ENCODE data around the gene A1BG.
"Not testable (repeated sequence)": the region's sequence is repeated elsewhere in the genome, so short reads cannot be mapped to it uniquely, and the experiment has no call there.

The A1BG gene

DNA sequence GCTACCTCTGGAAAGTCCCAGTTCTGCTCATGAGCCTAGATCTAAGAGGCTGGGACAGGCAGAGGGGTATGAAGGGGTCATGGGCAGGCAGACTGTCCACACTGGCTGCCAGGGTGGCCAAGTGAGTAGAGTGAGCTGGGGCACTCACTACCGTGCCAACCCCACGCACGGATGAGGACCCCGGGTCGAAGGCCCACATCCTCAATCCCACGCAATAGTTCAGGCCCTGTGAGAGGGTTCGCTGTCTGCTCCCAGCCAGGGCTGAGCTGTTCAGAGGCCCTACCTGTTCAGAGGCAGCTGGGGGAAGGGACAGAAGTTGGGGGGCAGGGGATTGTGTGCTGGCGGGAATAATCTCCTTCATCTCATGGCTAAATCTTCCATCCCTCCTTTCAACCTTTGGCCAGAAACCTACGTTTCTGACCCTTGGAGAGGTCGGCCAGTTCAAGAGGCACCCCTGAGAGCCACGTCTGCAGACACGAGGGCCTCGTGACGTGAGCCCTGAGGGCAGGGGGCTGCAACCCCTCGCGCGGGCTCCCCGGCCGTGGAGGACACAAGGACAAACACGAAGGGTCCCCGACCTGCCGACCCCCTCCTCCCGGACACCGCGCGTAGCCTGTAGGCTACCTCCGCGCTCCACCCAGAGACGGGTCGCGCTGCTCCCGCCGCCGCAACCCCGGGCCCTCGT, 32.7 kb upstream of the A1BG start:
- DNase-seq: no peak

- no peak for DNase-seq
Observed at GRCh38 chr19:58385313-58385890, 32.1 kb upstream of the A1BG start.

- no peak for DNase-seq
Observed at GRCh38 chr19:58382997-58383603, 29.8 kb upstream of the A1BG start.

- no peak for DNase-seq
Observed at GRCh38 chr19:58381460-58382212, 28.3 kb upstream of the A1BG start.

DNA sequence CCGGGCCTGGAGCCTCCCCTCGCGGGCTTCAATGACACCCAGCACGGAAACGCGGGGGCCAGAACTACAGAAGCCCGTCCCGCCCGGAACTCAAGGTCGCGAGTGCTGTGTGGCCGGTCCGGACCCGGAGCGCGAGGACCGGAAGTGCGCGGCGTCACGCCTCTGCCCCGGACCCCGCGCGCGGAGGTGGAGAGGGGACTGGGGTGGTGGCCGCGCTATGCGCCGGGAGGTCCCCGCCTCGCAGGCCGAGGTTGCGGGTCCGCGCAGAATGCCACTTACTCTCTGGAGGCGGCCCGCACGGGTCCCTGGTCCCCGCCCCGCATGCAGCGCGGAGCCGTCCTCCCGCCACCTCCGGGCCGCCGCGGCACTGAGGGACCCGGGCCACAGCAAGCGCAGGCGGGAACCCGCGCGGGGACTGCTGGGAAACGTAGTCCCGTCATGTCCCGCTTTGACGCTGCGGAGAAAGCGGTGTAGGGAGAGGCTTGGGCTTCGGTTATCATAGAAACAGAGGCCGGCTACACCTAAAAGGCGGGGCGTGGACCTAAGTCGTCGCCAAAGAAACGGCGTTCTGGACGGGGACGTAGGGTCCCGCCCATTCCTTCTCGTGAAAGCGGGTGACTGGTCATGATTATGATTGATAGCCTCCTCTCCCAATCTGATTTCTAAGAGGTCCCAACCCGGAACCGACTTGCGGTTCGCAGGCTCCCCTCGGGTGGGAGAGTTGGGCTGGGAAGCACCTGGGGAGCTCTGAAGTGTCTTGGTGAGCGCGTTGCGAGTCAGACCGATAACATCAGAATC, 27.6 kb upstream of the A1BG start, which contains the start of gene ZNF837:
ZNF837 (minus strand) TSS at position 369 of the 798 bp plus-strand sequence. CDS start 11,698 bp downstream, outside the sequence.
- peak; percentile 100 for DNase-seq

DNA sequence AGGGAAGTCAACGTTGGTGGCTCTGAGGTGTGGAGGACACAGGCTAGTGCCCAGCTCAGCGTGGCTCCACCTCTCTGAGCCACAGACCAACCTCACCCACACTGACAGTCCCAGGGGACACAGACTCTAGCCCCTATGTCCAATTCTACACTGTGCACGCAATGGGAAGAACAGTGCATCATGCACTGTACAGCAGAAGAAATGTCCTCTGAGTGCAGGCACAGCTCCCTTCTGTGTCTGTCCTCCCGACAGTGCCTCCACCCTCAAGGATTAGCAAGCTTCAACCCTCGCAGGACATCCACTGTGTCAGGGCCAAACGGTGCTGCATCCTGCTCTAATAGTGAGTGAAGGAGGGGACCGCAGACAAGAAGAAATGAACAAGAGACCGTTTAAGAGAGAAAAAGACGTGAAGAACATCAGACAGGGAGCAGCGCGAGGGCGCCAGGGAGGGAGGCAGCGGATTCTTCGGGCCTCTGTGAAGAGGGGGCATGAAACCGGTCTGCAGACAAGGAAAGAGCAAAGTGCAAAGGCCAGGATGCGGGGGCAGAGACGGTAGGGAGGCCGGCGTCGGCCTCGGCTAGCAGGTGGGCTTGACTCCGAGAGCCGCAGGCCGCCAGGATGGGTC, 26.9 kb upstream of the A1BG start:
- DNase-seq: no peak

DNA sequence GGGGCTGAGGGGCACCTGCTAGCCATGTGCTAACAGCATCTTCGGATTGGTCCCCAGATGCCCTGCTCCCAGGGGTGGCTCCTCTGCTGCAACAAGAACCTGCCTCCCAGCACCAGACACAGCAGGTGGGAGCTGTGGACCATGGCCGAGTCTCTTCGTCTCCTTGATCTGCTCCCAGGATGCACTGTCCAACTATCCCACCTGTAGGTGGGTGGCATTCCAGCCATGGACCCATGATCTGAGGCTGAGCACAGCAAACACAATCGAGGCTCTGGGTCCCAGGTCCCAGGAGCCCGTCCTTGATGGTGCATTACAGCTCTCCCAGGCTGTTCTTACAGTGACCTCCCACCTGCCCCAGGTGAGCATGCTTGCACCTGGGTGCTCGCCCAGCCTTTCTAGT, 26.0 kb upstream of the A1BG start:
- DNase-seq: no peak

DNA sequence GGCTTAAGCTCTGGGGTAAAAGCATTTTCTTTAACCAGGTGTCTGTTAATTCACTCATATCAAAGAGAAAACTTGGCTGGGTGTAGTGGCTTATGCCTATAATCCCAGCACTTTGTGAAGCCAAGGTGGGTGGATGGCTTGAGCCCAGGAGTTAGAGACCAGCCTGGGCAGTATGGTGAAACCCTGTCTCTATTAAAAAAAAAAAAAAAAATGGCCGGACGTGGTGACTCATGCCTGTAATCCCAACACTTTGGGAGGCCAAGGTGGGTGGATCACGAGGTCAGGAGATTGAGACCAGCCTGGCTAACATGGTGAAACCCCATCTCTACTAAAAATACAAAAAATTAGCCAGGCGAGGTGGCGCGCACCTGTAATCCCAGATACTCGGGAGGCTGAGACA, 23.4 kb upstream of the A1BG start:
- not testable (repeated sequence) for DNase-seq

DNA sequence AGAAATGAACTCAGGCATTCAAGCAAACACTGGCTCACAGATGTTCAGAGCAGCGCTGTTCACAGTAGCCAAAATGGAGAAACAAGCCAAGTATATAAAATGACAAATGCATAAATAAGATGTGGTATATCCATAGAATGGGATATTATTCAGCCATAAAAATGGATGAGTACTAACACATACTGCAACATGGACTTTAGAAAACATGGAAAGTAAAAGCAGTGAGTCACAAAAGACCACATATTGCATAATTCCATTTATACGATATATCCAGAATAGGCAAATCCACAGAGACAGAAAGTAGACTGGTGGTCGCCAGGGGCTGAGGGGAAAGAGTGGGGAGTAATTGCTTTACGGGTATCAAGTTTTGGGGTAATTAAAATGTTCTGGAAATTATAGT, 20.9 kb upstream of the A1BG start:
- DNase-seq: no peak

DNA sequence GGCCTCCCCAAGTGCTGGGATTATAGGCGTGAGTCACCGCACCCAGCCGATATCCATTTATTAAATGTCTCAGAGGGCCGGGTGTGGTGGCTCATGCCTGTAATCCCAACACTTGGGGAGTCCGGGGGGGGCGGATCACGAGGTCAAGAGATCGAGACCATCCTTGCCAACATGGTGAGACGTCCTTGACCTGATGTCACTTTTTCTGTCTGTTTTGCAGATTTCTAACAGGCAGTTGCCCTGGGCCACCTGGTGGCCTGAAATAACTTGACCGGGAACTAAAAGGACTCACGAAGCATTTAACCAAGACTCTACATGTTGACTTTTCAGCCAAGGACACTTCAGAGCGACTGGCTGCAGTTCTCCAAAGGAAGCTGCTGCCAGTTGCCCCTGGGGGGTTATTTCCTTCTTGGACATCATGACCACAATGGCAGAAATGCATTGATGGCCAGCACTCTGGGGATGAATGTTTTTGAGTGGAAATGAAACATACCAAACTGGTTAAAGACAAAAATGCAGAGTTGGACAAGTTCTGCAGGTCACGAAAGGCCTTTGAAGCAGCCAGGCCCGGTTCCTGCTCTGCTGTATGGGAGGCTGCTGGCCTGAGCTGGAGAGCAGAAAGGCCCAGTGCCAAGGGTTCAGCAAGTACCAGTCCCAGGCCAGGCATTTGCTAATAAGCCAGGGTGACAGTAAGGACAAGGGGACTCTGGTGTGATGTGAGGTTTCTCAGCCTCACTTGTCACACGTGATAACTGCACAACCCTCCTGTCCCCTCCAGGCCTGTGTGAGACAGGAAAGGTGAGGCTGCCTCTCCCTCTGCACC, 19.2 kb upstream of the A1BG start:
- no peak for DNase-seq

- no peak for DNase-seq
Observed at GRCh38 chr19:58368561-58369360, 15.5 kb upstream of the A1BG start.

DNA sequence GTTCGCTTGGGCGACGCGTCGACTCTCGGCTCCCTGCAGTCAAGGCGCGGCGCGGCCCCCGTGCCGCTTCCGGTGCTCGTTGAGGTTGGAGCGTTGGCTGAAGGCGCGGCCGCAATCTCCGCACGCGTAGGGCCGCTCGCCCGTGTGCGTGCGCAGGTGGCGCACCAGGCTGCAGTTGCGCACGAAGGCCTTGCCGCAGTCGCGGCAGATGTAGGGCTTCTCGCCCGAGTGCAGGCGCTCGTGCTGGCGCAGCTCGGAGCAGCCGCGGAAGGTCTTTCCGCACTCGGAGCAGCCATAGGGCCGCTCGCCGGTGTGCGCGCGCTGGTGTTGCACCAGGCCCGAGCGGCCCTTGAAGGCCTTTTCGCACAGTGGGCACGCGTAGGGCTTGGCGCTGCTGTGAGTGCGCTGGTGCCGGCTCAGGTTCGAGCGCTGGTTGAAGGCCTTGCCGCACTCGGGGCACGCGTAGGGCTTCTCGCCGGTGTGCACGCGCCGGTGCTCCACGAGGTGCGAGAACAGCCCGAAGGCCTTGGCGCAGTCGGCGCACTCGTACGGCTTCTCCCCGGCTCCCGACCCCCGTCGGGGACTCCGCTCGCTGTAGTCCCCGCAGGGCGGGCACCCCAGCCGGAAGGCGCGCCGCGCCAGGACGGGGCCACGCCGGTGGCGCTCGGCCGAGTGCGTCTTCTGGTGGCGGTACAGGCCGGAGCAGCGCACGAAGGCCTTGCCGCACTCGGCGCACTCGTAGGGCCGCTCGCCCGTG, 14.6 kb upstream of the A1BG start:
- no peak for DNase-seq

GRCh38 chr19:58366585-58367430, 13.5 kb upstream of the A1BG start:
- DNase-seq: no peak

DNA sequence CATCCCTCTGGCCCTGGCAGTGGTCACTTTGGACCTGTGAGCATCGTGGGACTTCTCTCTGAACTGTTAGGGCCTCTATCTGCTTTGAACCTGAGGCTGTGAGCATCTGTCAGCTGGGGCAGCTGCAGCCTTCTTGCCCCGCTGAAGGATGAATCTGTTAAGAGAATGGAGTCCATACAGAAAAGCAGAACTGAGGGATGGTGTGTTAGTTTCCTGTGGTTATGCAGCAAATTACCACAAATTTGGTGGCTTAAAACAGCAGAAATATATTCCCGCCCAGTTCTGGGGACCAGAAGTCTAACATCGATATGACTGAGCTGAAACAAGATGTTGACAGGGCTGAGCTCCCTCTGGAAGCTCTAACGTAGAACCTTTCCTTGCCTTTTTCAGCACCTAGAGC, 10.9 kb upstream of the A1BG start:
- no peak for DNase-seq

DNA sequence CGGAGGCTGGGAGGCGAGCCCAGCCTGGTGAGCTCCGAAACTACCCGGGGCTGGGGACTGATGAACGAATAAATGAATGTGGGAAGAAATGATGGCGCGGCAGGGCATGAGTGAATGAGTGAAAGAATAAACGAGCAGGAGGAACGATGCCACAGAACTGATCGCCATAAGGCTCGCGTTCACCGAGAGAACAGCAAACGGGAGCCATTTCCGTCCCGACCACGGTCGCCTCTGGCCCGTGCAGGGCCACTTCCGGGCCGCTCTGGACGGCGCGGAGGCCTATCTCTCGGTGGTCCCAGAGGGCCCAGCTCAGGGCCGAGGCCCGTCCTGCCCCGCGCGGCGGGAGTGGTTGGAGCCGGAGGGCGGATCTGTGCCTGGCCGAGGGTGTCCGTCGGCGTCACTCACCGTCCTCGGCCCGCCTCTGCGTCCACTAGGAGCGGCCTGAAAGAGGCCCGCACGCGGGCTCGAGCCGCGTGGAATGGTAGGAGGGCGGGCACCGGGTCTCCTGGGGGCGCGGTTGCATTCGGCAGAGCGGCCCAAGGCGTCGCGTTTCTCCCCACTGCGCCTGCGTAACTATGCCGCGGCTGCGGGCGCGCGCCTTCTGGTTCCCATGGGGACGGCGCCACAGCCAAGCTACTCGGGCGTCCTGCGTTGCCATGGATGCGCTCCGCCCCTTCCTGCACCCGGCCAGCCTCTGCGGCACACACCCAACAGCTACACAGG, 9.1 kb upstream of the A1BG start, which contains the start of gene ZNF497:
ZNF497 (minus strand) TSS at position 480 of the 723 bp plus-strand sequence. CDS start 5,116 bp downstream, outside the sequence.
- DNase-seq: peak; percentile 96 to 99

DNA sequence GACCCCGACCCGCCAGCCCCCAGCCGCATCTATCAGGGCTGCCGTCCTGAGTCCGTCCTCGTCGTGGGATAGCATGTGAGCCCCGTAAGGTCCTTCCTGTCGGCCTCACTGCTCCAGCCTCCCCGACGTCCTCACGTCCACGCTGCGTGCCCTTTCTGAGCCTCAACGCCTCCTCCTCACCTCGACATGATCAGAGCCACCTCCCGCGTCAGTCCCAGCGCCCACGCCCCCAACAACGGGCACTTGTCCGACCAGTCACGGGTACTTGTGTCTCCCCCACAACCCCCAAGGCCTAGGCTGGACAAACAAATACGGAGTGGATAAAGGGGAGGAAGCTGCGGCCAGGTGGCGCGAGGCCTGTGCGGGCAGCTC, 8.6 kb upstream of the A1BG start:
- peak; percentile 59 to 64 for DNase-seq

DNA sequence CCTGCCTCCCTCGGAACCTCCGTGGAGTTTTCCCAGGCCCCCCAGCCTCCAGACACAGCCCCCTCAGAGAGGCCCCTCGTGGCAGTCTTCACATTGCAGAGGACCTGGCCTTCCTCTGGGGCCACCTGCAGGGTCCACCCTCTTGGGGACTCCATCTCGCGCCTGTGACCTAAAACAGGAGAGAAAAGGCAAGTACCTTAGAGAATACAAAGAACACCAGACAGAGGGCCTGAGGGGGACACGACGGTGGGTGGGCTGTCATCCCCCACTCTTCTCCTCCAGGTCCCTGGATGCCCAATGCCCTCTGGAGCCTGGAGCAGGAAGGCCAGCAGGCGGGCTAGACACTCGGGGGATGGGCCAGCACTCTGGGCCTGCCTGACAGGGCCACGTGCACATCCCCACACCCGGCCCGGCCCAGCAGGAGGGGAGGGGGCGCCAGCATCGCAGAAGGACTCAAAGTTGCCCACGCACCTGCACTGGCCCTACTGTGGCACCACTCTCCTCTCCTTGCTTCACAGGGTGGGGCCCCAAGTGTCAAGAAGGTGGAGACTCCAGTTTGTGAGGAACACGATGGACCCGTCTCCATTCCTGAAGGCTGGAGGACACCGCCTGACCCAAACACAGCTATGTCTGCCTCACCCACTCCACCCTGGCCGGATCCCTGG, 4.3 kb upstream of the A1BG start:
- no peak for DNase-seq

Data from NCI-H1930 (cell line).